ENCODE results near the gene KLHL3.

The KLHL3 gene

GRCh38 chr5:137606401-137606800 is 129.5 kb downstream of the KLHL3 start:
- DNase-seq = no peak

GRCh38 chr5:137605411-137605810 is 130.5 kb downstream of the KLHL3 start:
- no peak for DNase-seq

GRCh38 chr5:137604348-137605095 is 131.4 kb downstream of the KLHL3 start:
- no peak for DNase-seq

GRCh38 chr5:137603891-137604290 is 132.0 kb downstream of the KLHL3 start:
- no peak for DNase-seq

GRCh38 chr5:137603356-137603755 is 132.5 kb downstream of the KLHL3 start:
- DNase-seq = no peak

- no peak for DNase-seq
Observed at GRCh38 chr5:137602721-137603273, 133.1 kb downstream of the KLHL3 start.

- DNase-seq = no peak
Observed at GRCh38 chr5:137600721-137601360, 135.0 kb downstream of the KLHL3 start.

GRCh38 chr5:137599457-137599856 is 136.4 kb downstream of the KLHL3 start:
- DNase-seq = no peak

GRCh38 chr5:137598399-137598798 is 137.5 kb downstream of the KLHL3 start:
- DNase-seq = no peak

- DNase-seq = no peak
Observed at GRCh38 chr5:137596941-137597340, 138.9 kb downstream of the KLHL3 start.

- DNase-seq = no peak
Observed at GRCh38 chr5:137595396-137596079, 140.4 kb downstream of the KLHL3 start.

GRCh38 chr5:137594717-137595116 is 141.2 kb downstream of the KLHL3 start:
- no peak for DNase-seq

- no peak for DNase-seq
Observed at GRCh38 chr5:137592317-137592716, 143.6 kb downstream of the KLHL3 start.

GRCh38 chr5:137589185-137589584 is 146.7 kb downstream of the KLHL3 start:
- no peak for DNase-seq

GRCh38 chr5:137587919-137588318 is 148.0 kb downstream of the KLHL3 start:
- no peak for DNase-seq

- DNase-seq = no peak
Observed at GRCh38 chr5:137584262-137584661, 151.6 kb downstream of the KLHL3 start.

- no peak for DNase-seq
Observed at GRCh38 chr5:137583129-137583528, 152.8 kb downstream of the KLHL3 start.

- DNase-seq = no peak
Observed at GRCh38 chr5:137582218-137582617, 153.7 kb downstream of the KLHL3 start.

- no peak for DNase-seq
Observed at GRCh38 chr5:137581776-137582175, 154.1 kb downstream of the KLHL3 start.

- no peak for DNase-seq
Observed at GRCh38 chr5:137580030-137580429, 155.9 kb downstream of the KLHL3 start.

GRCh38 chr5:137575847-137576246 is 160.0 kb downstream of the KLHL3 start:
- no peak for DNase-seq

GRCh38 chr5:137575211-137575610 is 160.7 kb downstream of the KLHL3 start:
- DNase-seq = no peak

- no peak for DNase-seq
Observed at GRCh38 chr5:137573376-137573775, 162.5 kb downstream of the KLHL3 start.

Data from NK-92 treated with Interleukin-12 subunit alpha and Interleukin-12 subunit beta, amount 100 ng/mL, for 24 hours (cell line).